C4-2B (cell line): ENCODE measurements around the gene CRYGN.

Source experiments
- H3K27ac ChIP-seq: fragments of 450-650 bp; 2 replicates; pipeline ENCODE4 v1.5.1; 2017
- ZFX ChIP-seq: fragments of 450-650 bp; IDR thresholded peaks from 2 replicates; pipeline ENCODE4 v1.6.1; 2017
- TF ChIP-seq, protein P1 (sequence below): fragments of 450-650 bp; conservative IDR thresholded peaks from 2 replicates; pipeline ENCODE4 v1.5.1; 2017; ENCODE audit warnings: mild to moderate bottlenecking

The CRYGN gene

DNA sequence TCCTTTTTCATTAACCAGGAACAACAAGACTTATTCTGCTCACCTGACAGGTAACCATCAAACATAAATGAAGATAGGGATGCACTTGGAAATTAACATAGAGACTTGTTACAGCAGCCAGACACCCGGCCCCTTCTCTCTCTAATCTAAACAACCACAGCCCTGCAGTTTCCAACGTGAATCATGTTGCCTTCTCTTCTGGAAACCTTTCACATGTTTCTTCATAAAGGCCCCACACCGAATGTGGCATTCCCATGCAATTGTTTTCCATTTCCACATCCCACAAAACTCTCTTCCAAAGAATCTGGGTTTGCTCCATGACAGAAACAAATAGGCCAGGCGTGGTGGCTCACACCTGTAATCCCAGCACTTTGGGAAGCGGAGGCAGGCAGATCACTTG lies 15.1 kb downstream of the CRYGN start:
- no peak overlapping the region for H3K27ac ChIP-seq
- no peak for TF ChIP-seq ZFX
- TF ChIP-seq, protein P1, sequence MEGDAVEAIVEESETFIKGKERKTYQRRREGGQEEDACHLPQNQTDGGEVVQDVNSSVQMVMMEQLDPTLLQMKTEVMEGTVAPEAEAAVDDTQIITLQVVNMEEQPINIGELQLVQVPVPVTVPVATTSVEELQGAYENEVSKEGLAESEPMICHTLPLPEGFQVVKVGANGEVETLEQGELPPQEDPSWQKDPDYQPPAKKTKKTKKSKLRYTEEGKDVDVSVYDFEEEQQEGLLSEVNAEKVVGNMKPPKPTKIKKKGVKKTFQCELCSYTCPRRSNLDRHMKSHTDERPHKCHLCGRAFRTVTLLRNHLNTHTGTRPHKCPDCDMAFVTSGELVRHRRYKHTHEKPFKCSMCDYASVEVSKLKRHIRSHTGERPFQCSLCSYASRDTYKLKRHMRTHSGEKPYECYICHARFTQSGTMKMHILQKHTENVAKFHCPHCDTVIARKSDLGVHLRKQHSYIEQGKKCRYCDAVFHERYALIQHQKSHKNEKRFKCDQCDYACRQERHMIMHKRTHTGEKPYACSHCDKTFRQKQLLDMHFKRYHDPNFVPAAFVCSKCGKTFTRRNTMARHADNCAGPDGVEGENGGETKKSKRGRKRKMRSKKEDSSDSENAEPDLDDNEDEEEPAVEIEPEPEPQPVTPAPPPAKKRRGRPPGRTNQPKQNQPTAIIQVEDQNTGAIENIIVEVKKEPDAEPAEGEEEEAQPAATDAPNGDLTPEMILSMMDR, result no peak

DNA sequence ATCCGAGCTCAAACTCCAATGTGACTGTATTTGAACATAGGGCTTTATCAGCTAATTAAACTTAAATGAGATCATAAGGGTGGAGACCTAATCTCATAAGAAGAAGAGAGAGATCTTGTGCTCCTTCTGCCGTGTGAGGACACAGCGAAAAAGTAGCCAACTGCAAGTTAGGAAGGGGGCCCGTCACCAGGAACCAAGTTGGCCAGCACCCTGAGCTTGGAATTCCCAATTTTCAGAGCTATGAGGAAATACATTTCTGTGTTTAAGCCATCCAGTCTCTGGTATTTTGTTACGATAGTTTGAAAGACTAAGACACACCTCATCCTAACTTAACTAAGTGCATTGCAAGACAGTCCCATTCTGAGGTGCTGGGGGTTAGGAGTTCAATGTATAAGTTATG lies 16.0 kb downstream of the CRYGN start:
- TF ChIP-seq ZFX, result no peak
- TF ChIP-seq, protein P1, result no peak
- H3K27ac ChIP-seq, result no peak overlapping the region

- H3K27ac ChIP-seq, result no peak overlapping the region
- TF ChIP-seq ZFX, result no peak
- TF ChIP-seq, protein P1, result no peak
These were observed 16.7 kb downstream of the CRYGN start for GRCh38 chr7:151423226-151423625.

DNA sequence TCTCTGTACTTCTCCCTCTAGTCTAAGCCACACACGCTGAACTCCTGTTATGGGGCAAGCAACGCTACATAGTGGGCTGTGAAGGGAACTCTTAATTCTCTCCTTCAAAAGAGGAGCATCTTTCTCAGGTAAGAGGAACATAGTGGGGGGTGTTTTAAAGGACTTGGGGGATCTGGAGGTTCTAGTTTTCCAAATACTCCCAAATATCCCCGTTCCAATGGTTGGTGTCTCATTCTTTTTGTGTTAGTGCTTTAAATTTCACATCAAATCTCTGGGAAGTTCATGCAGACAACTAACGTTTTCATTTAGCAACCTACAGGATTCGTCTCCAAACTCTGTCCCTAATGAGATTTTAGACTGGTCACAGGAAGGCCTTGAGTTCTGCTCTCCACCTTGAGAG lies 17.7 kb downstream of the CRYGN start:
- no peak overlapping the region for H3K27ac ChIP-seq
- TF ChIP-seq ZFX, result no peak
- TF ChIP-seq, protein P1, result no peak

DNA sequence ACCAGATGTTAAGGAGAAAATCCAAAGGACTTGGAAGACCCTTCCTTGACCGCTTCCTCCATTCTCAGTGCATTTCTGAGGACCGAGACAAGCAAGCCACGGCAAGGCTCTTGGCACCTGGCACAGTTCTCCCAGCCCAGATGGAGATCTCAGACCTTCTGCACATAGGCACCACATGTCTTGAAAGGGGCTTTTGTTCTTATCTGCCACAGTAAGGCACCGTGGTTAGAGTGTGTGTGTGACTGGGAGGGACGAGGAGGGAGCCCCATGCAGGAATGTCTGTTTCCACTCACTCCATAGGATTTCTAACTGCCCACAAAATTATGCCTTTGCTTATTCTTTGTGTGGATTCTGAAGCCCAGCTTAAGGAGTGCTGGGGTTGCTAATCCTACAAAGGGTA lies 19.8 kb downstream of the CRYGN start:
- TF ChIP-seq, protein P1, result no peak
- TF ChIP-seq ZFX, result no peak
- no peak overlapping the region for H3K27ac ChIP-seq

GRCh38 chr7:151416941-151417315 lies 23.0 kb downstream of the CRYGN start:
- TF ChIP-seq ZFX, result no peak
- TF ChIP-seq, protein P1, result no peak
- no peak overlapping the region for H3K27ac ChIP-seq

DNA sequence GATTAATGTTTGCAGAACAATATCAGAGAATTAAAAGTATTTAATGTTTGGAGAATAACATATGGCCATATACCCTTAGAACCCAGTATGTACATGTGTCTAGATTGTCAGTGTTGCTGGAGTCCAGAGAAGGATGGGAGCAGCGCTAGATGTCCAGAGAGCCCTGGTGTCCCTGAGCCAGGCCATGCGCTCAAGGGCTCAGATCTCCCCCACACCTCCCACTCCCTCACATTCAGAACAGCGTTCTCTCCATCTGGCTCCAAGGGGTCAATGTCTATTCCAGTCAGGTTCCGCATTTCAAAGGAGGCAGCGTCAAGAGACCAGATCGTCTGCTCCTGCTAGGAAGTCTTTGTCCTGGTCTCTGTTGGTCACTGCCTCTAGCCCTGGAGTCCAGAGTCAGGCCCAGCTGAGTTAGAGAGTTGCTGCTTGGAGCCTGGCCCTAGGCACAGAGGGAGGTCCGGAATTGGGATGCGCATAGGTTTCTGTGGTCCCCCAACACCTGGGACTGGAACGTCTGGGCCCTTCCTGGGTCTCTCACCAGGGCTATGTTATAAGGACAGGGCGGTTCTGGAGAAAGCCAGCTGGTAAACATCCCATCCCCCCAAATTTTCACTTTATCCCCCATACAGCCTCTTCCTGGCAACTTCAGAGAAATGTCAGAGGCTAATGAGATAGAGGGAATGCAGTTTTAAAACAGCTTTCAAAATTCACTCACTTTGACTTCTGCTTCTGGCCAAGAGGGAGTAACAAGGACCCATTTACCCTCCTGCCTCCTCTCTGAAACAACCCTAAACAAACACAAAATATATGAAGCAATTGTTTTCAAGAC lies 23.6 kb downstream of the CRYGN start:
- H3K27ac ChIP-seq, result no peak overlapping the region
- TF ChIP-seq, protein P1, result no peak
- no peak for TF ChIP-seq ZFX
